ENCODE data around the gene PCDHB14.
"Not testable (repeated sequence)": the region's sequence is repeated elsewhere in the genome, so short reads cannot be mapped to it uniquely, and the experiment has no call there.

DNA sequence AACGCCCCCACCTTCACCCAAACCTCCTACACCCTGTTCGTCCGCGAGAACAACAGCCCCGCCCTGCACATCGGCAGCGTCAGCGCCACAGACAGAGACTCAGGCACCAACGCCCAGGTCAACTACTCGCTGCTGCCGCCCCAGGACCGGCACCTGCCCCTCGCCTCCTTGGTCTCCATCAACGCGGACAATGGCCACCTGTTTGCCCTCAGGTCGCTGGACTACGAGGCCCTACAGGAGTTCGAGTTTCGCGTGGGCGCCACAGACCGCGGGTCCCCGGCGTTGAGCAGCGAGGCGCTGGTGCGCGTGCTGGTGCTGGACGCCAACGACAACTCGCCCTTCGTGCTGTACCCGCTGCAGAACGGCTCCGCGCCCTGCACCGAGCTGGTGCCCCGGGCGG, 1.7 kb downstream of the PCDHB14 start:
- not testable (repeated sequence) for TF ChIP-seq TAF1 (IDR thresholded peaks at IDR 0.05; ENCODE audit: borderline replicate concordance, low read depth, low read length); POLR2AphosphoS5 (IDR thresholded peaks at IDR 0.05; ENCODE audit: low read depth, low read length); POLR2A (IDR thresholded peaks at IDR 0.05; ENCODE audit: low read depth, low read length)
